ENCODE measurements around the gene HYAL1. TPM values are rescaled to one million over a fixed set of nuclear protein-coding genes. Genes with fewer than 3 reads are reported as not detected.

Gene HYAL1
- total and polyA plus RNA-seq, 8 donors: 2.1 to 41.3 (median 2.9) TPM

GRCh38 chr3:50350527-50351322 lies 47.4 kb upstream of the HYAL1 start, which contains the start of the genes CYB561D2 and NPRL2:
Gene CYB561D2, plus strand, starts transcription at chr3:50350862. Its CDS starts 572 bp downstream, at chr3:50351434.
Gene NPRL2, minus strand, starts transcription at chr3:50350775. Its CDS starts 123 bp downstream, at chr3:50350652.
- ATAC-seq (peak; percentile 96), DNase-seq (peak; percentile 95 to 100 (median 97))
- no peaks in the 10 kb centered on the region for H3K27me3 ChIP-seq
- H3K36me3 ChIP-seq: peaks cover 4 to 48% of the 10 kb centered on the region in 2 donors
- H3K4me1 ChIP-seq: peaks cover 23 to 82% of the 10 kb centered on the region in 2 donors
- H3K27ac ChIP-seq: peak within 1 kb of the TSS; percentile 90 to 97
- peak within 1 kb of the TSS; percentile 69 to 78 for H3K4me3 ChIP-seq
- intact Hi-C loops (cut with DNase I): no loop called here
- no peaks in the 10 kb centered on the region for H3K9me3 ChIP-seq
- TF ChIP-seq CTCF (IDR thresholded peaks at IDR 0.05): no peak

DNA sequence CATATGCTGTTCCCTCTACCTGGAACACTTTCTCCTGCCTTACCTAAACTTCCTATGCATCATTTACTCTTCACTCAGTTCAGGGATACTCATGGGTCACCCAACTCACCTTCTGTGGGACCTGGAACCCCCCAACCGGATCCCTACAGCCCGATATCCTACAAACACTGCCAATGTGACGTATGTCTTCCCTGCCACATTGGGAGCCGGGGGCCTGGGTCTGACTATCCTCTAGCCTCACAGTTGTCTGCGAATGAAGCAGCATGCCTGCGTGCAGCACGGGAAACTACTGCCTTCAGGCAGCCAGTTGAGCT lies 46.8 kb upstream of the HYAL1 start:
- Histone ChIP-seq H3K36me3 (peaks cover 4 to 43% of the 10 kb centered on the region in 2 donors), H3K4me1 (peaks cover 27 to 82% of the 10 kb centered on the region in 2 donors), H3K27me3 (no peaks in the 10 kb centered on the region), H3K27ac (peak overlapping the region; percentile 90 to 97), H3K9me3 (no peaks in the 10 kb centered on the region), H3K4me3 (peak overlapping the region; percentile 69 to 78)
- DNase-seq (no peak), ATAC-seq (no peak)
- intact Hi-C loops (cut with DNase I): no loop called here
- TF ChIP-seq CTCF (IDR thresholded peaks at IDR 0.05): no peak

DNA sequence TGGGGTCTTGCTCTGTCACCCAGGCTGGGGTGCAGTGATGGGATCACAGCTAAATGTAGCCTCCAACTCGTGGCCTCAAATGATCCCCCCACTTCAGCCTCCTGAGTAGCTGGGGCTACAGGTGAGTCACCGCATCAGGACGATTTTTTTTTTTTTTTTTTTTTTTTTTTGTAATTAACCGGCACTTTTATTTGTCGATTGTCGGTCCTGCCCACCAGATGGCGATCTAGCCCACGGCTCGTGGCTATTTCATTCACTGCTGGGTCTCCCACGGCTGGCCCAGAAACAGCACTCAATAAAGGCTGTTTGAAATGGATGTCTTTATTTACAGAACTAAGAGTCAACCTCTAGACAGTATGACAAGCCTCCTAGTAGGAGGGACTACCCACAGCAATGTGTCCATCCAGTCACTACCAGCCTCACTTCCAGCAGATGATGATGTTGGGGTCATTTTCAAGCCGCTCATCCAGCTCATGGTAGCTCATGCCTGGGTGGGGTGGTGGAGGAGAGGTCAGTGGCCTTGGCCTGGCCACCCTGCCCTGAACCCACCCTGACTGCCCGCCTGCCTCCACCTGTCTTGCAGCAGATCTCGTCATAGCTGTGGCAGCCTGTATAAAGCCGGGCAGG lies 43.9 kb upstream of the HYAL1 start:
- no peaks in the 10 kb centered on the region for H3K9me3 ChIP-seq
- DNase-seq (peak in 2 of 4 donors; percentile 69 to 86), ATAC-seq (peak; percentile 15)
- no peak overlapping the region for H3K4me3 ChIP-seq
- H3K36me3 ChIP-seq: peaks cover 0 to 16% of the 10 kb centered on the region in 2 donors
- H3K27me3 ChIP-seq: no peaks in the 10 kb centered on the region
- peaks cover 28 to 64% of the 10 kb centered on the region in 2 donors for H3K4me1 ChIP-seq
- peak; percentile 43 to 54 for TF ChIP-seq CTCF (IDR thresholded peaks at IDR 0.05)
- H3K27ac ChIP-seq: no peak overlapping the region
- intact Hi-C loops (cut with DNase I): loop anchor here in 1 of 2 donors (5.0 kb wide), 1 partner anchor 195 kb away; no protein-coding TSS in a partner anchor

- Histone ChIP-seq H3K27me3 (no peaks in the 10 kb centered on the region), H3K9me3 (no peaks in the 10 kb centered on the region), H3K4me3 (peak within 1 kb of the TSS; percentile 28 to 37), H3K36me3 (peaks cover 0 to 16% of the 10 kb centered on the region in 2 donors), H3K27ac (no peak within 1 kb of the TSS), H3K4me1 (peaks cover 27 to 63% of the 10 kb centered on the region in 2 donors)
- ATAC-seq: peak; percentile 23
- TF ChIP-seq CTCF (IDR thresholded peaks at IDR 0.05): no peak
- intact Hi-C loops (cut with DNase I): loop anchor here in 1 of 2 donors (5.0 kb wide), 1 partner anchor 197 kb away; no protein-coding TSS in a partner anchor
- DNase-seq: peak in 3 of 4 donors; percentile 69 to 93 (median 72)
Measured at GRCh38 chr3:50345586-50346234, 42.3 kb upstream of the HYAL1 start, which contains the start of gene ZMYND10. Gene ZMYND10, minus strand, starts transcription at chr3:50345732. Its CDS starts 153 bp downstream, at chr3:50345579.

Data from left lung (tissue), 10 donors.